A673 (cell line): ENCODE results near the gene RMP24.

Source experiments
- CTCF ChIP-seq: fragments of 300-800, 200-600 bp; sonication (generic); conservative IDR thresholded peaks from 2 replicates; pipeline ENCODE4 v1.5.1; 2017; ENCODE audit warnings: low read depth, mild to moderate bottlenecking, antibody characterized with exemption, low read length, moderate library complexity, mixed read lengths
- EZH2 ChIP-seq: fragments of 200-600 bp; sonication (generic); IDR thresholded peaks from 2 replicates; pipeline ENCODE4 v1.6.1; 2017; ENCODE audit warnings: borderline replicate concordance, low read depth, mild to moderate bottlenecking, mixed read lengths, antibody characterized with exemption, low read length; ENCODE audit not compliant: poor library complexity, severe bottlenecking

- no peak for TF ChIP-seq CTCF
- no peak for TF ChIP-seq EZH2
Measured at GRCh38 chr18:35941299-35941698, 31.2 kb upstream of the RMP24 start.
